Mesenchymal stem cell (in vitro differentiated cells and primary cell): ENCODE results near the gene NEK10.

Source experiments
- DNase-seq: peaks from one replicate; pipeline ENCODE4 v3.0.0-alpha.2; 2013
- H2AFZ ChIP-seq: one replicate; pipeline ENCODE4 v1.6.1; 2013; ENCODE audit warnings: low read depth, mild to moderate bottlenecking, control low read depth, inconsistent platforms, low read length, moderate library complexity
- H2AK5ac ChIP-seq: 2 replicates; pipeline ENCODE4 v1.6.1; 2013; ENCODE audit warnings: low read length, moderate library complexity, mild to moderate bottlenecking, inconsistent platforms; ENCODE audit not compliant: severe bottlenecking
- H2BK120ac ChIP-seq: one replicate; pipeline ENCODE4 v1.6.1; 2013; ENCODE audit warnings: low read depth, mild to moderate bottlenecking, inconsistent platforms, low read length, moderate library complexity
- H2BK12ac ChIP-seq, 2 experiments: one replicate each; pipeline ENCODE4 v1.6.1; 2013; ENCODE audit warnings: inconsistent platforms in 2 of 2, low read length in 2 of 2, mild to moderate bottlenecking in 2 of 2, moderate library complexity in 2 of 2, control low read depth in 1 of 2
- H2BK15ac ChIP-seq: one replicate; pipeline ENCODE4 v1.6.1; 2013; ENCODE audit warnings: mild to moderate bottlenecking, low read depth, inconsistent platforms; ENCODE audit not compliant: poor library complexity, severe bottlenecking
- H2BK5ac ChIP-seq: 2 replicates; pipeline ENCODE4 v1.6.1; 2013; ENCODE audit warnings: low read depth, mild to moderate bottlenecking, low read length, control low read depth, inconsistent platforms; ENCODE audit not compliant: poor library complexity, severe bottlenecking
- H3K14ac ChIP-seq, 2 experiments: one replicate each; pipeline ENCODE4 v1.6.1; 2013; ENCODE audit warnings: inconsistent platforms in 2 of 2, low read length in 2 of 2, control low read depth in 1 of 2, mild to moderate bottlenecking in 1 of 2, moderate library complexity in 1 of 2
- H3K18ac ChIP-seq, 2 experiments: one replicate each; pipeline ENCODE4 v1.6.1; 2013; ENCODE audit warnings: inconsistent platforms in 2 of 2, low read length in 2 of 2, control low read depth in 1 of 2, low read depth in 1 of 2, mild to moderate bottlenecking in 1 of 2
- H3K23ac ChIP-seq, 2 experiments: one replicate each; pipeline ENCODE4 v1.6.1; 2013; ENCODE audit warnings: inconsistent platforms in 2 of 2, low read length in 2 of 2, mild to moderate bottlenecking in 2 of 2, moderate library complexity in 2 of 2, control low read depth in 1 of 2
- H3K27ac ChIP-seq: 2 replicates; pipeline ENCODE4 v1.5.1; 2013; ENCODE audit warnings: mild to moderate bottlenecking, moderate library complexity, low read length, control low read depth, inconsistent platforms; ENCODE audit not compliant: poor library complexity, severe bottlenecking
- H3K27me3 ChIP-seq, 2 experiments: 2 replicates each; pipeline versions ENCODE4 v1.6.1 to v1.7.0; 2013; ENCODE audit warnings: low read length in 2 of 2, mild to moderate bottlenecking in 2 of 2, moderate library complexity in 2 of 2, control low read depth in 1 of 2, inconsistent platforms in 1 of 2; ENCODE audit not compliant: control insufficient read depth in 1 of 2, insufficient read depth in 1 of 2
- H3K36me3 ChIP-seq, 2 experiments: 2 replicates each; pipeline versions ENCODE4 v1.6.1 to v1.7.0; 2013; ENCODE audit warnings: low read length in 2 of 2, control low read depth in 1 of 2, inconsistent platforms in 1 of 2, low read depth in 1 of 2, mild to moderate bottlenecking in 1 of 2; ENCODE audit not compliant: insufficient read depth in 2 of 2, control insufficient read depth in 1 of 2
- H3K4ac ChIP-seq, 2 experiments: one replicate each; pipeline ENCODE4 v1.6.1; 2013; ENCODE audit warnings: inconsistent platforms in 2 of 2, low read length in 2 of 2, mild to moderate bottlenecking in 2 of 2, moderate library complexity in 2 of 2, control low read depth in 1 of 2, low read depth in 1 of 2
- H3K4me1 ChIP-seq: 2 replicates; pipeline ENCODE4 v1.6.1; 2013; ENCODE audit warnings: low read depth, low read length, control low read depth; ENCODE audit not compliant: control insufficient read depth, insufficient read depth
- H3K4me2 ChIP-seq: 2 replicates; pipeline ENCODE4 v1.6.1; 2013; ENCODE audit warnings: low read length, mild to moderate bottlenecking, inconsistent platforms; ENCODE audit not compliant: poor library complexity, severe bottlenecking
- H3K4me3 ChIP-seq, 2 experiments: 2 replicates each; pipeline versions ENCODE4 v1.5.1 to v1.7.0; 2013; ENCODE audit warnings: low read length in 2 of 2, mild to moderate bottlenecking in 2 of 2, control low read depth in 1 of 2, low read depth in 1 of 2; ENCODE audit not compliant: insufficient read depth in 1 of 2
- H3K79me1 ChIP-seq: replicated peaks from 2 replicates; pipeline ENCODE4 v1.6.1; 2013; ENCODE audit warnings: mild to moderate bottlenecking, control low read depth, low read length, inconsistent platforms; ENCODE audit not compliant: poor library complexity, severe bottlenecking
- H3K9ac ChIP-seq: 2 replicates; pipeline ENCODE4 v1.7.0; 2013; ENCODE audit warnings: mild to moderate bottlenecking, low read length, moderate library complexity
- H3K9me3 ChIP-seq: 2 replicates; pipeline ENCODE4 v1.7.0; 2013; ENCODE audit warnings: mild to moderate bottlenecking, low read length; ENCODE audit not compliant: control insufficient read depth
- H4K8ac ChIP-seq: one replicate; pipeline ENCODE4 v1.6.1; 2013; ENCODE audit warnings: inconsistent platforms, mild to moderate bottlenecking, low read length, moderate library complexity
- H4K91ac ChIP-seq: one replicate; pipeline ENCODE4 v1.6.1; 2013; ENCODE audit warnings: mild to moderate bottlenecking, low read length, inconsistent platforms
- WGBS: methylation state at CpG from one replicate; pipeline ENCODE4 v1.1.7; 2013; ENCODE audit warnings: mixed read lengths; 5-methylcytosine and 5-hydroxymethylcytosine counted together

Gene NEK10

DNA sequence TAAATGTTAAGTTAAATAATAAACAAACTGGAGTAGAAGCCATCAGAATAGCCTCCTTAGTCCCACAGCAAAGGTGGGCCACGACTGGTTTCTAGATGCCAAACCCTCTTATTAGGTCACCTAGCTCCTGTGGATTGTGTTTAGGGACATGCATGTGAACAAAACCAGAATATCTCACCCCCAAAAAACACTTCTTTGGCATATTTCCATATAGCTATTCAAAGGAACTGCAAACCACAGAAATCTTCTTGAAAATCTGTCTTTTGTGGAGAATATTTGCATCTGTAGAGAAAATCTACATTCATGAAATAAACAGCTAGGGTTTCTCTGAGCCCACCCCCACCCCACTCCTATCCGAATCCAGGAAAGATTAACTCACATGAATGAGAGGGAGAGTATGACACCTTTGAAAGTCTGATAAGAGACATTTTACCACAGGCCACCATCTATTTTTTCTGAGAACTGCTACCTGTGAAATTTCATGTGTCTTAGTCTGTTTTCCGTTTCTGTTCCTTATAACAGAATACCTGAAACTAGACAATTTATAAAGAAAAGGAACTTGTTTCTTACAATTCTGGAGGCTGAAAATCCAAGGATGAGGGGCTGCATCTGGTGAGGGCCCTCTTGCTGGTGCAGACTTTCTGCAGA is 159.4 kb downstream of the NEK10 start:
- no peak for DNase-seq
- Histone ChIP-seq H2BK12ac (no peak overlapping the region), H3K4me3 (no peak overlapping the region)

DNA sequence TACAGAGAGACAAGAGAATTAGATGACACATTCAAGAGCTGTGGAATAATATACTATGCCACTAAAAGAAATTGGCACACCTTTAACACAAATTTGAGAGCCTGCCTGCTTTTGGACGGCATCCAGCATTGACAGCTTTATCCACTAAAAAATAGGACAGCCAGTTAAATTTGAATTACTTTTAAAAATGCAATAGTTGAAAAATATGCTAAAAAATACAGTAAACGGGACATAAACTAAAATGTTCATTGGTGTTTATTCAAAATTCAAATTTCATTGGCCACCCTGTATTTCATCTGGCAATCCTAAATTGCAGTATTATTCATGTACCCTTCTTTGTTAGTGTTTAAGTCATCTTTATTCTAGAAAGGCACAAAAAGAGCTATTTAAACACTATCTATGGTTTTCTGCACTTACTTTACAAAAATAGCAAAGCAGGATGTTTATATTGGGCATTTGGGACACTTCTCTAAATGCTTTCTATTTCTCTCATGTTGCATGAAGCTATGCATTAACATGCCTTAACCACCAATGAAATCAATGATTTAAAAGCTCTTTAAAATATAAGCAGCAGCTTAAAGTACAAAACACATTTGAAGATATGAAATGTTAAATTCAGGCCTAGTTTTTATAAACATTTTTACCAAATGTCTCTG is 160.1 kb downstream of the NEK10 start:
- WGBS = 100% methylated on average over 1 of the region's 2 CpGs
- no peak overlapping the region for H3K14ac ChIP-seq
- no peaks in the 10 kb centered on the region for H3K4me1 ChIP-seq
- DNase-seq = no peak
- H3K4me2 ChIP-seq = no peak overlapping the region
- no peak overlapping the region for H2BK15ac ChIP-seq
- no peaks in the 10 kb centered on the region for H3K9me3 ChIP-seq
- peaks cover 0 to 57% of the 10 kb centered on the region in 2 experiments for H3K36me3 ChIP-seq
- no peak overlapping the region for H3K4me3 ChIP-seq
- no peak overlapping the region for H2BK5ac ChIP-seq
- no peak overlapping the region for H2AFZ ChIP-seq
- no peak overlapping the region for H3K9ac ChIP-seq
- H2AK5ac ChIP-seq = no peak overlapping the region
- no peak overlapping the region for H3K23ac ChIP-seq
- no peak overlapping the region for H3K18ac ChIP-seq
- H4K8ac ChIP-seq = no peak overlapping the region
- H3K27me3 ChIP-seq = no peaks in the 10 kb centered on the region
- H2BK120ac ChIP-seq = no peak overlapping the region
- H4K91ac ChIP-seq = no peak overlapping the region
- no peak overlapping the region for H2BK12ac ChIP-seq
- H3K27ac ChIP-seq = no peak overlapping the region
- no peaks in the 10 kb centered on the region for H3K79me1 ChIP-seq
- no peak overlapping the region for H3K4ac ChIP-seq

More for the DNA sequence above, 159.4 kb downstream of the NEK10 start:
- Histone ChIP-seq H3K4ac (no peak overlapping the region), H3K18ac (no peak overlapping the region), H2AFZ (no peak overlapping the region), H3K23ac (no peak overlapping the region), H4K8ac (no peak overlapping the region), H2BK120ac (no peak overlapping the region), H2BK15ac (no peak overlapping the region), H2AK5ac (no peak overlapping the region), H2BK5ac (no peak overlapping the region), H3K36me3 (peaks cover 0 to 64% of the 10 kb centered on the region in 2 experiments), H3K4me2 (no peak overlapping the region), H4K91ac (no peak overlapping the region), H3K27me3 (no peaks in the 10 kb centered on the region), H3K9me3 (no peaks in the 10 kb centered on the region), H3K27ac (no peak overlapping the region), H3K79me1 (no peaks in the 10 kb centered on the region), H3K9ac (no peak overlapping the region), H3K14ac (no peak overlapping the region), H3K4me1 (no peaks in the 10 kb centered on the region)
- WGBS = 80% methylated on average over 1 of the region's 3 CpGs

- Histone ChIP-seq H2AFZ (no peak overlapping the region), H3K18ac (no peak overlapping the region), H3K23ac (no peak overlapping the region), H2BK5ac (no peak overlapping the region), H2AK5ac (no peak overlapping the region), H3K4me2 (no peak overlapping the region), H2BK120ac (no peak overlapping the region), H2BK15ac (no peak overlapping the region), H3K4me3 (no peak overlapping the region), H3K14ac (no peak overlapping the region), H3K79me1 (no peaks in the 10 kb centered on the region), H3K27me3 (no peaks in the 10 kb centered on the region), H3K36me3 (peaks cover 0 to 65% of the 10 kb centered on the region in 2 experiments), H3K4ac (no peak overlapping the region), H3K9ac (no peak overlapping the region), H3K4me1 (no peaks in the 10 kb centered on the region), H4K91ac (no peak overlapping the region), H2BK12ac (no peak overlapping the region), H3K27ac (no peak overlapping the region), H3K9me3 (peaks cover 6% of the 10 kb centered on the region), H4K8ac (no peak overlapping the region)
- no peak for DNase-seq
- 100% methylated on average over 1 of the region's 1 CpG for WGBS
Observed at GRCh38 chr3:27202959-27203358, 166.2 kb downstream of the NEK10 start.

DNA sequence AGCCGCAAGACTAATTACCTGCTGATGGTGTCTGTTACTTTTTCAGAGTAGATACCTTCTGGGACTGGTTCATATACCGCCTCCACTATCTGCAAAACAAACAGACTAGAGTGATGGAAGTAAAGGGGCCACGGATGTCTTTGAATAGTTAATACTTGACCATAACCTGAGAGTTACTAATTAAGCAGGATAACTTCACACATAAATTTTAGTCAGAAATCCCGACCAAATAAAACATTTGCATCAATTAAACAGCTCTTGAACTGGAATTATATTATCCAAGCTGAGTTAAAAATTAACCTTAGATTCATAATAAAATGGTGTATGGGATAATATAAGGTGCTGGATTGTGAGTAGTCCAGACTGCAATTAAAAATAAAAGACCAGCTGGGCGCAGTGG is 167.7 kb downstream of the NEK10 start:
- no peak overlapping the region for H2BK120ac ChIP-seq
- H2AK5ac ChIP-seq = no peak overlapping the region
- no peaks in the 10 kb centered on the region for H3K4me1 ChIP-seq
- no peak overlapping the region for H2AFZ ChIP-seq
- H3K4ac ChIP-seq = no peak overlapping the region
- no peak overlapping the region for H2BK5ac ChIP-seq
- no peak overlapping the region for H3K18ac ChIP-seq
- peaks cover 6% of the 10 kb centered on the region for H3K9me3 ChIP-seq
- H3K4me2 ChIP-seq = no peak overlapping the region
- no peaks in the 10 kb centered on the region for H3K79me1 ChIP-seq
- H3K23ac ChIP-seq = no peak overlapping the region
- H4K91ac ChIP-seq = no peak overlapping the region
- H3K4me3 ChIP-seq = no peak overlapping the region
- H3K27ac ChIP-seq = no peak overlapping the region
- H3K14ac ChIP-seq = no peak overlapping the region
- DNase-seq = no peak
- WGBS = 92% methylated on average over 4 of the region's 5 CpGs
- no peak overlapping the region for H2BK15ac ChIP-seq
- no peak overlapping the region for H2BK12ac ChIP-seq
- H3K36me3 ChIP-seq = peaks cover 0 to 65% of the 10 kb centered on the region in 2 experiments
- no peak overlapping the region for H4K8ac ChIP-seq
- H3K27me3 ChIP-seq = no peaks in the 10 kb centered on the region
- H3K9ac ChIP-seq = no peak overlapping the region
